ENCODE measurements around the gene IQGAP2.

GRCh38 chr5:76634661-76635060 is 231.6 kb downstream of the IQGAP2 start:
- TF ChIP-seq CTCF (conservative IDR thresholded peaks at IDR 0.05) (no peak), EZH2 (IDR thresholded peaks at IDR 0.05; ENCODE audit: low read depth) (no peak)
